ENCODE results near the gene GRK3.

Gene GRK3

GRCh38 chr22:25729016-25729995 lies 164.8 kb downstream of the GRK3 start:
- no peak for DNase-seq (ENCODE audit: low read depth in 2 of 2)

GRCh38 chr22:25735650-25736049 lies 171.2 kb downstream of the GRK3 start:
- DNase-seq (ENCODE audit: low read depth in 2 of 2): no peak

- no peak for DNase-seq (ENCODE audit: low read depth in 2 of 2)
These were observed 172.0 kb downstream of the GRK3 start for GRCh38 chr22:25736378-25737011.

GRCh38 chr22:25739659-25740344 lies 175.3 kb downstream of the GRK3 start:
- DNase-seq (ENCODE audit: low read depth in 2 of 2): no peak

- no peak for DNase-seq (ENCODE audit: low read depth in 2 of 2)
These were observed 177.5 kb downstream of the GRK3 start, which contains the start of gene MYO18B for GRCh38 chr22:25741692-25742626. MYO18B (plus strand) TSS chr22:25742188; CDS start chr22:25761093, 18,905 bp downstream.

- DNase-seq (ENCODE audit: low read depth in 2 of 2): no peak
These were observed 178.6 kb downstream of the GRK3 start for GRCh38 chr22:25742918-25743708.

- DNase-seq (ENCODE audit: low read depth in 2 of 2): no peak
These were observed 180.2 kb downstream of the GRK3 start for GRCh38 chr22:25744694-25745093.

GRCh38 chr22:25745341-25746011 lies 181.0 kb downstream of the GRK3 start:
- no peak for DNase-seq (ENCODE audit: low read depth in 2 of 2)

- DNase-seq (ENCODE audit: low read depth in 2 of 2): no peak
These were observed 181.5 kb downstream of the GRK3 start for GRCh38 chr22:25746012-25746373.

GRCh38 chr22:25747245-25747944 lies 182.9 kb downstream of the GRK3 start:
- peak in 1 of 2 experiments; percentile 14 for DNase-seq (ENCODE audit: low read depth in 2 of 2)

- no peak for DNase-seq (ENCODE audit: low read depth in 2 of 2)
These were observed 183.7 kb downstream of the GRK3 start for GRCh38 chr22:25748140-25748539.

- no peak for DNase-seq (ENCODE audit: low read depth in 2 of 2)
These were observed 184.2 kb downstream of the GRK3 start for GRCh38 chr22:25748704-25749103.

- DNase-seq (ENCODE audit: low read depth in 2 of 2): no peak
These were observed 185.1 kb downstream of the GRK3 start for GRCh38 chr22:25749420-25750169.

GRCh38 chr22:25750569-25751173 lies 186.2 kb downstream of the GRK3 start:
- DNase-seq (ENCODE audit: low read depth in 2 of 2): no peak

GRCh38 chr22:25751174-25751581 lies 186.7 kb downstream of the GRK3 start:
- DNase-seq (ENCODE audit: low read depth in 2 of 2): no peak

GRCh38 chr22:25752615-25753214 lies 188.2 kb downstream of the GRK3 start:
- DNase-seq (ENCODE audit: low read depth in 2 of 2): no peak

- no peak for DNase-seq (ENCODE audit: low read depth in 2 of 2)
These were observed 188.8 kb downstream of the GRK3 start for GRCh38 chr22:25753252-25753651.
